ENCODE results near the gene CDC25B.
A peak's percentile ranks its signal among the peaks of the same experiment; 100 is the strongest.

Gene CDC25B

GRCh38 chr20:3753098-3753497 is 43.0 kb upstream of the CDC25B start:
- H2AFZ ChIP-seq (ENCODE audit: low read depth, low read length), result no peak overlapping the region
- no peak overlapping the region for H3K14ac ChIP-seq (ENCODE audit: low read length in 2 of 2)
- peaks cover 0 to 30% of the 10 kb centered on the region in 2 experiments for H3K27me3 ChIP-seq (ENCODE audit: control insufficient read depth in 1 of 2, insufficient read depth in 1 of 2, low read length in 2 of 2)
- WGBS, result 27% methylated on average over 4 of the region's 4 CpGs
- H4K91ac ChIP-seq (ENCODE audit: low read length), result no peak overlapping the region
- no peak overlapping the region for H3K4me3 ChIP-seq (ENCODE audit: insufficient read depth in 1 of 2, low read depth in 1 of 2, low read length in 2 of 2)
- H2BK5ac ChIP-seq (ENCODE audit: low read depth, low read length, poor library complexity, severe bottlenecking), result no peak overlapping the region
- peaks cover 2% of the 10 kb centered on the region for H3K79me1 ChIP-seq (replicated peaks; ENCODE audit: low read length, poor library complexity, severe bottlenecking)
- H2BK120ac ChIP-seq (ENCODE audit: low read depth, low read length), result no peak overlapping the region
- no peak overlapping the region for H3K4ac ChIP-seq (ENCODE audit: low read depth in 1 of 2, low read length in 2 of 2)
- no peak overlapping the region for H2AK5ac ChIP-seq (ENCODE audit: low read length, severe bottlenecking)
- no peak overlapping the region for H2BK12ac ChIP-seq (ENCODE audit: low read length in 2 of 2)
- peaks cover 43 to 44% of the 10 kb centered on the region in 2 experiments for H3K36me3 ChIP-seq (ENCODE audit: control insufficient read depth in 1 of 2, insufficient read depth in 2 of 2, low read depth in 1 of 2, low read length in 2 of 2)
- peaks cover 19% of the 10 kb centered on the region for H3K4me1 ChIP-seq (ENCODE audit: control insufficient read depth, insufficient read depth, low read depth, low read length)
- no peak overlapping the region for H4K8ac ChIP-seq (ENCODE audit: low read length)
- no peak overlapping the region for H3K27ac ChIP-seq (ENCODE audit: low read length, poor library complexity, severe bottlenecking)
- no peak overlapping the region for H3K18ac ChIP-seq (ENCODE audit: low read depth in 1 of 2, low read length in 2 of 2)
- peak; percentile 71 for DNase-seq
- no peak overlapping the region for H3K4me2 ChIP-seq (ENCODE audit: low read length, poor library complexity, severe bottlenecking)
- no peak overlapping the region for H3K23ac ChIP-seq (ENCODE audit: low read length in 2 of 2)
- H3K9ac ChIP-seq (ENCODE audit: low read length), result no peak overlapping the region
- H3K9me3 ChIP-seq (ENCODE audit: control insufficient read depth, low read length), result no peaks in the 10 kb centered on the region
- H2BK15ac ChIP-seq (ENCODE audit: low read depth, poor library complexity, severe bottlenecking), result no peak overlapping the region

DNA sequence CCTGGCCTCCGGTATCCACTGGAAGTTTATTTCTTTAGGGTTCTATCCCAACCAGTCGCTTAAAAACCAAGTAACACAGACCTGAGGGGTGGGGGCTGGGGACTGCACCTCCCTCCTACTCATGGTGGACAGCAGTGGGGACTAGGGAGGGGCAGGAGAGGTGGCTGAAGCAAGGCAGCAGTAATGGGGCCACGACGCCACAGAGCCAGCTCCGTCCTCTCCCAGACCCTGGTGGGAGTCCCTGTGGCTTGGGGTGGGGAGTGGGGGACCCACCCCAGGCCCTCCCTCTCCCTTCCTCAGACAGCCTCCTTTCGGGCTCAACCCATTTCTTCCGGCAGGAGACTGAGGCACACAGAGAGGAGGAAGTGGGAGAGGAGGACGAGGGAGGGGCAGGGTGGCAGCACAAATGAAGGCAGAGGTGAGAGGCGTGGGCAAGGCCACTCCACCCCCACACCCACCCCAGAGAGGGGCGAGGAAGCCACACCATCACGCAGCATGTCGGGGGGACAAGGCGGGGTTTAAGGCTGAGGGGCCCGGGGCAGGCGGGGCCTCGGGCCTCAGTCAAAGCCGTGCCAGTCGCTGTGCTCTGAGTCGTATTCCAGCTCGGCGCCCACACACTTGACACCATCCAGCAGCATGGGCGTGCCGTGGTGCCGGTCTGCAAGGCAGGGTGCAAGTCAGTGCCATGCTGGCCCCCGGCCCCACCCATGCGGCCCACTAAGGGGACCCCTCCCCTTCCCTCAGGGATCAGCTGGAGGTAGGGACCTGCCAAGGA is 42.4 kb upstream of the CDC25B start:
- Histone ChIP-seq H2AFZ (ENCODE audit: low read depth, low read length) (no peak overlapping the region), H3K4me3 (ENCODE audit: insufficient read depth in 1 of 2, low read depth in 1 of 2, low read length in 2 of 2) (no peak overlapping the region), H3K14ac (ENCODE audit: low read length in 2 of 2) (no peak overlapping the region), H3K27me3 (ENCODE audit: control insufficient read depth in 1 of 2, insufficient read depth in 1 of 2, low read length in 2 of 2) (peaks cover 0 to 26% of the 10 kb centered on the region in 2 experiments), H3K9ac (ENCODE audit: low read length) (no peak overlapping the region), H4K91ac (ENCODE audit: low read length) (no peak overlapping the region), H3K18ac (ENCODE audit: low read depth in 1 of 2, low read length in 2 of 2) (no peak overlapping the region), H2AK5ac (ENCODE audit: low read length, severe bottlenecking) (no peak overlapping the region), H2BK12ac (ENCODE audit: low read length in 2 of 2) (no peak overlapping the region), H3K4me1 (ENCODE audit: control insufficient read depth, insufficient read depth, low read depth, low read length) (peaks cover 19% of the 10 kb centered on the region), H3K36me3 (ENCODE audit: control insufficient read depth in 1 of 2, insufficient read depth in 2 of 2, low read depth in 1 of 2, low read length in 2 of 2) (peaks cover 48 to 49% of the 10 kb centered on the region in 2 experiments), H4K8ac (ENCODE audit: low read length) (no peak overlapping the region), H3K4me2 (ENCODE audit: low read length, poor library complexity, severe bottlenecking) (no peak overlapping the region), H3K27ac (ENCODE audit: low read length, poor library complexity, severe bottlenecking) (no peak overlapping the region), H3K79me1 (replicated peaks; ENCODE audit: low read length, poor library complexity, severe bottlenecking) (peaks cover 2% of the 10 kb centered on the region), H3K23ac (ENCODE audit: low read length in 2 of 2) (no peak overlapping the region), H3K4ac (ENCODE audit: low read depth in 1 of 2, low read length in 2 of 2) (no peak overlapping the region), H2BK120ac (ENCODE audit: low read depth, low read length) (no peak overlapping the region), H2BK5ac (ENCODE audit: low read depth, low read length, poor library complexity, severe bottlenecking) (no peak overlapping the region), H3K9me3 (ENCODE audit: control insufficient read depth, low read length) (no peaks in the 10 kb centered on the region), H2BK15ac (ENCODE audit: low read depth, poor library complexity, severe bottlenecking) (no peak overlapping the region)
- WGBS, result 92% methylated on average over 19 of the region's 26 CpGs
- no peak for DNase-seq

DNA sequence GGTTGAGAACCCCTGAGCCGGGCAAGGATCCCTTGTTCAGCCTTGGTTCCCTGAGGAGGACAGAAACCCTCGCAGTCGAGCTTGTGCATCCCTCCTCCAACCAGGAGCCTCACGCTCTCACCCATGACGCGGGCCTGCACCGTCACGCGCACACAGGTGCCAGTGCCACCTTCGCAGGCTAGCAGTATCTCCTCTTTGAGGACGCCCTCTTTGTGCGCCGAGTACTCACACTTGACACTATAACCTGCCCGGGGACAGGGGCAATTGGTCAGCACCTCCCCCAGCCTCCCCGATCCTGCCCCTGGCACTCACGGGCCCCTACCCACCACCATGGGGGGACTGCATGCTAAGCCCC is 41.9 kb upstream of the CDC25B start:
- H2BK5ac ChIP-seq (ENCODE audit: low read depth, low read length, poor library complexity, severe bottlenecking), result no peak overlapping the region
- H3K4me3 ChIP-seq (ENCODE audit: insufficient read depth in 1 of 2, low read depth in 1 of 2, low read length in 2 of 2), result no peak overlapping the region
- no peak for DNase-seq
- H3K36me3 ChIP-seq (ENCODE audit: control insufficient read depth in 1 of 2, insufficient read depth in 2 of 2, low read depth in 1 of 2, low read length in 2 of 2), result peaks cover 48 to 49% of the 10 kb centered on the region in 2 experiments
- no peak overlapping the region for H3K23ac ChIP-seq (ENCODE audit: low read length in 2 of 2)
- H3K4me1 ChIP-seq (ENCODE audit: control insufficient read depth, insufficient read depth, low read depth, low read length), result peaks cover 19% of the 10 kb centered on the region
- H3K9ac ChIP-seq (ENCODE audit: low read length), result no peak overlapping the region
- no peak overlapping the region for H2BK15ac ChIP-seq (ENCODE audit: low read depth, poor library complexity, severe bottlenecking)
- H2AFZ ChIP-seq (ENCODE audit: low read depth, low read length), result no peak overlapping the region
- no peak overlapping the region for H3K27ac ChIP-seq (ENCODE audit: low read length, poor library complexity, severe bottlenecking)
- no peak overlapping the region for H2BK120ac ChIP-seq (ENCODE audit: low read depth, low read length)
- no peak overlapping the region for H4K8ac ChIP-seq (ENCODE audit: low read length)
- peaks cover 0 to 20% of the 10 kb centered on the region in 2 experiments for H3K27me3 ChIP-seq (ENCODE audit: control insufficient read depth in 1 of 2, insufficient read depth in 1 of 2, low read length in 2 of 2)
- peaks cover 7% of the 10 kb centered on the region for H3K79me1 ChIP-seq (replicated peaks; ENCODE audit: low read length, poor library complexity, severe bottlenecking)
- H3K14ac ChIP-seq (ENCODE audit: low read length in 2 of 2), result no peak overlapping the region
- no peaks in the 10 kb centered on the region for H3K9me3 ChIP-seq (ENCODE audit: control insufficient read depth, low read length)
- H3K18ac ChIP-seq (ENCODE audit: low read depth in 1 of 2, low read length in 2 of 2), result no peak overlapping the region
- H3K4ac ChIP-seq (ENCODE audit: low read depth in 1 of 2, low read length in 2 of 2), result no peak overlapping the region
- peak overlapping the region in 1 of 2 experiments; percentile 38 for H2BK12ac ChIP-seq (ENCODE audit: low read length in 2 of 2)
- H3K4me2 ChIP-seq (ENCODE audit: low read length, poor library complexity, severe bottlenecking), result no peak overlapping the region
- 96% methylated on average over 16 of the region's 16 CpGs for WGBS
- no peak overlapping the region for H4K91ac ChIP-seq (ENCODE audit: low read length)
- no peak overlapping the region for H2AK5ac ChIP-seq (ENCODE audit: low read length, severe bottlenecking)

GRCh38 chr20:3755269-3755668 is 40.8 kb upstream of the CDC25B start:
- Histone ChIP-seq H4K8ac (ENCODE audit: low read length) (no peak overlapping the region), H2AFZ (ENCODE audit: low read depth, low read length) (no peak overlapping the region), H3K27ac (ENCODE audit: low read length, poor library complexity, severe bottlenecking) (no peak overlapping the region), H3K36me3 (ENCODE audit: control insufficient read depth in 1 of 2, insufficient read depth in 2 of 2, low read depth in 1 of 2, low read length in 2 of 2) (peaks cover 49 to 54% of the 10 kb centered on the region in 2 experiments), H3K4me3 (ENCODE audit: insufficient read depth in 1 of 2, low read depth in 1 of 2, low read length in 2 of 2) (no peak overlapping the region), H2BK12ac (ENCODE audit: low read length in 2 of 2) (no peak overlapping the region), H3K79me1 (replicated peaks; ENCODE audit: low read length, poor library complexity, severe bottlenecking) (peaks cover 12% of the 10 kb centered on the region), H3K9me3 (ENCODE audit: control insufficient read depth, low read length) (no peaks in the 10 kb centered on the region), H2AK5ac (ENCODE audit: low read length, severe bottlenecking) (no peak overlapping the region), H3K23ac (ENCODE audit: low read length in 2 of 2) (no peak overlapping the region), H3K18ac (ENCODE audit: low read depth in 1 of 2, low read length in 2 of 2) (no peak overlapping the region), H3K4me1 (ENCODE audit: control insufficient read depth, insufficient read depth, low read depth, low read length) (peaks cover 10% of the 10 kb centered on the region), H3K4ac (ENCODE audit: low read depth in 1 of 2, low read length in 2 of 2) (no peak overlapping the region), H3K9ac (ENCODE audit: low read length) (no peak overlapping the region), H2BK5ac (ENCODE audit: low read depth, low read length, poor library complexity, severe bottlenecking) (no peak overlapping the region), H3K14ac (ENCODE audit: low read length in 2 of 2) (no peak overlapping the region), H4K91ac (ENCODE audit: low read length) (no peak overlapping the region), H3K4me2 (ENCODE audit: low read length, poor library complexity, severe bottlenecking) (no peak overlapping the region), H3K27me3 (ENCODE audit: control insufficient read depth in 1 of 2, insufficient read depth in 1 of 2, low read length in 2 of 2) (peaks cover 0 to 10% of the 10 kb centered on the region in 2 experiments), H2BK120ac (ENCODE audit: low read depth, low read length) (no peak overlapping the region), H2BK15ac (ENCODE audit: low read depth, poor library complexity, severe bottlenecking) (no peak overlapping the region)
- WGBS, result 100% methylated on average over 3 of the region's 7 CpGs
- no peak for DNase-seq

Data from mesenchymal stem cell (in vitro differentiated cells and primary cell).